Endodermal cell (in vitro differentiated cells): ENCODE data around the gene GPR22. TPM values are rescaled to one million over a fixed set of nuclear protein-coding genes. Genes with fewer than 3 reads are reported as not detected.

Experiments used
- DNase-seq: peaks from one replicate; pipeline ENCODE4 v3.0.0-alpha.2; 2017
- H3K27ac ChIP-seq: 2 replicates; pipeline ENCODE4 v1.5.1; 2013; ENCODE audit warnings: mild to moderate bottlenecking, low read depth, low read length, moderate library complexity
- H3K27me3 ChIP-seq: 2 replicates; pipeline ENCODE4 v1.6.1; 2013; ENCODE audit warnings: mild to moderate bottlenecking, low read length, moderate library complexity; ENCODE audit not compliant: insufficient read depth, control insufficient read depth, poor library complexity, severe bottlenecking
- H3K36me3 ChIP-seq: 2 replicates; pipeline ENCODE4 v1.7.0; 2013; ENCODE audit warnings: mild to moderate bottlenecking, low read length, moderate library complexity; ENCODE audit not compliant: control insufficient read depth, insufficient read depth
- H3K4me1 ChIP-seq: one replicate; pipeline ENCODE4 v1.7.0; 2013; ENCODE audit warnings: low read length; ENCODE audit not compliant: control insufficient read depth, insufficient read depth
- H3K4me3 ChIP-seq: 2 replicates; pipeline ENCODE4 v1.5.1; 2013; ENCODE audit warnings: mild to moderate bottlenecking, low read length, moderate library complexity
- H3K9ac ChIP-seq: 2 replicates; pipeline ENCODE4 v1.6.1; 2013; ENCODE audit warnings: mild to moderate bottlenecking, low read length, moderate library complexity; ENCODE audit not compliant: poor library complexity, severe bottlenecking; ENCODE audit errors: extremely low read depth
- H3K9me3 ChIP-seq: 2 replicates; pipeline ENCODE4 v1.6.1; 2013; ENCODE audit warnings: mild to moderate bottlenecking, low read length, moderate library complexity; ENCODE audit not compliant: control insufficient read depth
- H3K27ac Mint-ChIP-seq: 2 replicates; pipeline ENCODE4 v1.8.0; 2020; ENCODE audit warnings: mixed read lengths
- H3K27me3 Mint-ChIP-seq: 2 replicates; pipeline ENCODE4 v1.8.0; 2021; ENCODE audit warnings: mild to moderate bottlenecking, mixed read lengths; ENCODE audit not compliant: insufficient read depth
- H3K36me3 Mint-ChIP-seq: 2 replicates; pipeline ENCODE4 v1.8.0; 2020; ENCODE audit warnings: low read depth, mixed read lengths
- H3K4me1 Mint-ChIP-seq: 2 replicates; pipeline ENCODE4 v1.8.0; 2020; ENCODE audit warnings: mixed read lengths
- H3K4me3 Mint-ChIP-seq: 2 replicates; pipeline ENCODE4 v1.8.0; 2020; ENCODE audit warnings: mild to moderate bottlenecking, moderate library complexity, mixed read lengths
- H3K9me3 Mint-ChIP-seq: 2 replicates; pipeline ENCODE4 v1.8.0; 2020; ENCODE audit warnings: mild to moderate bottlenecking, mixed read lengths
- WGBS, 2 experiments: methylation state at CpG; one replicate each; pipeline versions ENCODE4 v1.1.5 to v1.1.7; 2013; ENCODE audit warnings: missing lambda C conversion rate in 2 of 2, mixed read lengths in 1 of 2; ENCODE audit not compliant: insufficient coverage in 1 of 2, insufficient read length in 1 of 2; 5-methylcytosine and 5-hydroxymethylcytosine counted together
- total RNA-seq, 2 donors: library from RNA; stranded (reverse); fragmentation: NEBNext Ultra II Directional in 1 of 2; extraction: Animal tissue kit (Norgen Biotek cat#: 25700) in 1 of 2; gene quantifications; 2 replicates in 1 of 2; 3 replicates in 1 of 2; pipeline ENCODE4 v1.2.1, GENCODE V29; 2021
- TF ChIP-seq, protein P1 (sequence below): fragments of 200-600 bp; sonication (generic); conservative IDR thresholded peaks from 2 replicates; pipeline ENCODE4 v1.5.0; 2021; ENCODE audit warnings: antibody characterized with exemption, mild to moderate bottlenecking

The GPR22 gene
- total RNA-seq, 2 donors from 2014 or later: not detected

DNA sequence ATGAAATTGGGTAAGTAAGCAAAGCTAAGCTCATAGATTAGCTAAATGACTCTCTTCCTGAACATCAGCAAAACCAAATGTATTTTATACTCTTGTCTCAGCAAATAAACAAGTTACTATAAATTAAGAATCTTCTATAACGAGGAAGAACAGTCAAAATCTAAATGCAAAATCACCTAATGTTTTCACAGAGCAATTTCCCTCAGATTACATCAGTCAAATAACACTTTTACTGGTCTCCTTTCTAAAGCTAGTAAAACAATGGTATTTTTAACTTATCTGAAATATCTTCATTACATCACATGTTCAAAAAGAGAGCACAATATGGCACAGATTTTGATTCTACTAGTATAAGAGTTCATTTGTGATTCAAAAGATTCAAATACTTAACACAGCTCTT, 16.5 kb upstream of the GPR22 start:
- no peaks in the 10 kb centered on the region for H3K9me3 ChIP-seq
- H3K27ac Mint-ChIP-seq: no peak overlapping the region
- no peaks in the 10 kb centered on the region for H3K27me3 ChIP-seq
- no peak overlapping the region for H3K4me3 ChIP-seq
- H3K4me3 Mint-ChIP-seq: no peak overlapping the region
- no peaks in the 10 kb centered on the region for H3K4me1 Mint-ChIP-seq
- H3K9me3 Mint-ChIP-seq: no peaks in the 10 kb centered on the region
- H3K4me1 ChIP-seq: no peaks in the 10 kb centered on the region
- H3K27ac ChIP-seq: no peak overlapping the region
- no peaks in the 10 kb centered on the region for H3K27me3 Mint-ChIP-seq
- 92% methylated on average over 1 of the region's 1 CpG; no CpG with 5 or more reads in 1 of the 2 experiments for WGBS, 2 experiments
- no peak overlapping the region for H3K9ac ChIP-seq
- H3K36me3 ChIP-seq: no peaks in the 10 kb centered on the region
- TF ChIP-seq, protein P1, sequence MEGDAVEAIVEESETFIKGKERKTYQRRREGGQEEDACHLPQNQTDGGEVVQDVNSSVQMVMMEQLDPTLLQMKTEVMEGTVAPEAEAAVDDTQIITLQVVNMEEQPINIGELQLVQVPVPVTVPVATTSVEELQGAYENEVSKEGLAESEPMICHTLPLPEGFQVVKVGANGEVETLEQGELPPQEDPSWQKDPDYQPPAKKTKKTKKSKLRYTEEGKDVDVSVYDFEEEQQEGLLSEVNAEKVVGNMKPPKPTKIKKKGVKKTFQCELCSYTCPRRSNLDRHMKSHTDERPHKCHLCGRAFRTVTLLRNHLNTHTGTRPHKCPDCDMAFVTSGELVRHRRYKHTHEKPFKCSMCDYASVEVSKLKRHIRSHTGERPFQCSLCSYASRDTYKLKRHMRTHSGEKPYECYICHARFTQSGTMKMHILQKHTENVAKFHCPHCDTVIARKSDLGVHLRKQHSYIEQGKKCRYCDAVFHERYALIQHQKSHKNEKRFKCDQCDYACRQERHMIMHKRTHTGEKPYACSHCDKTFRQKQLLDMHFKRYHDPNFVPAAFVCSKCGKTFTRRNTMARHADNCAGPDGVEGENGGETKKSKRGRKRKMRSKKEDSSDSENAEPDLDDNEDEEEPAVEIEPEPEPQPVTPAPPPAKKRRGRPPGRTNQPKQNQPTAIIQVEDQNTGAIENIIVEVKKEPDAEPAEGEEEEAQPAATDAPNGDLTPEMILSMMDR: no peak
- H3K36me3 Mint-ChIP-seq: peaks cover 8% of the 10 kb centered on the region
- no peak for DNase-seq

GRCh38 chr7:107461938-107462533, 7.8 kb upstream of the GPR22 start:
- no peak for DNase-seq
- Mint-ChIP-seq H3K27me3 (no peaks in the 10 kb centered on the region), H3K4me3 (no peak overlapping the region), H3K9me3 (no peaks in the 10 kb centered on the region), H3K27ac (no peak overlapping the region), H3K36me3 (peaks cover 6% of the 10 kb centered on the region), H3K4me1 (no peaks in the 10 kb centered on the region)
- Histone ChIP-seq H3K9ac (no peak overlapping the region), H3K27me3 (no peaks in the 10 kb centered on the region), H3K9me3 (no peaks in the 10 kb centered on the region), H3K27ac (no peak overlapping the region), H3K36me3 (no peaks in the 10 kb centered on the region), H3K4me1 (no peaks in the 10 kb centered on the region), H3K4me3 (no peak overlapping the region)
- WGBS, 2 experiments: 92 to 100% methylated on average over 1 to 2 of the region's 2 CpGs
- TF ChIP-seq, protein P1: no peak

DNA sequence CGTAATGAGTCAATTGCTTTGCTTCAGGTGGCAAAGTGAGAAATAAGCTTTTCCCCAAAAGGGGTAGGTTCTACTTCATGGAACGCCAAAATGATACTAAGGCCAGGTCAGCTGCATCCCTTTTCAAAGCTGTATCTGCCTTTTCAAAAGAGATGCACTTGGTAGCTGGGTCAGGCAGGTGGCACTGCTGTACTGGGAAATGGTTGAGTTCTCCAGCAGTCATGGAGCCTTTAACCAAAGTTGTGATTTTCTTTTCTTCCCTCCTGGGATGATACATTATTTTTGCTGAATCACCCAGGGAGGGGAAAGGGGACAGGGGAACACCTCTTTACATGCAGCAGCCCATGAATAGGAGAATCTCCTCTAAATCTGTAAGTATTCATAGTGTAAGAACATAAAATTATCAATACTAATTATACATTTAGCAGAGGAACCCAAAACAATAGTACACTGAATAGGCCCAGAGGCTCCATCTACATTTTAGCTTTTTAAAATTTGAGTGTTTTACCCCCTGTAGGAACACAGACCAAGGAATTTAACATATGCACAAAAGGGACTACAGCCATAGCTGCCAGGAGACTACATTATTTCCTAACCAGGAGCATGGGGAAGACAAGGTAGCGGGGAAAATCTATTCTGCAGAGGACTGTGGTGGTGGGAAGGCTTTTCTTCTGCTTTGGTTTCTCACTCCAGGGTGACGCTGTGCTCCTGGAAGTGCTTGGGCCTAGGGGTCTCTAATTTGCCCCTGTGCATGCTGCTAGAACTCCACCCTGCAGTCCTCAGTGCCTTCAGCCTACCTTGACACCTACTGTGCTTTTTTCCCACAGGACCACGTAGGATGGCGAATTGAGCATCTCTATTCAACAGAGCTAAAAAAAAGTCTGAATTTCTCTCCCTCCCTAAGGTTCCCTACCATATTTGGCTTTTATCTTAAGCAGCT, 6.4 kb upstream of the GPR22 start:
- Mint-ChIP-seq H3K4me1 (no peaks in the 10 kb centered on the region), H3K9me3 (no peaks in the 10 kb centered on the region), H3K27me3 (no peaks in the 10 kb centered on the region), H3K36me3 (peaks cover 1% of the 10 kb centered on the region), H3K4me3 (no peak overlapping the region), H3K27ac (peak overlapping the region; percentile 29)
- H3K27me3 ChIP-seq: no peaks in the 10 kb centered on the region
- H3K9me3 ChIP-seq: no peaks in the 10 kb centered on the region
- H3K4me1 ChIP-seq: no peaks in the 10 kb centered on the region
- H3K9ac ChIP-seq: no peak overlapping the region
- H3K36me3 ChIP-seq: no peaks in the 10 kb centered on the region
- DNase-seq: peak; percentile 79
- no peak overlapping the region for H3K27ac ChIP-seq
- TF ChIP-seq, protein P1: peak; percentile 84
- 69 to 81% methylated on average over 5 to 6 of the region's 6 CpGs for WGBS, 2 experiments
- H3K4me3 ChIP-seq: no peak overlapping the region
